HG03103 (cell line): ENCODE data around the gene ACBD7.

ENCODE experiments used
- ATAC-seq: cut with Tn5 transposase; IDR thresholded peaks from one replicate; pipeline ENCODE4 v1.9.1; 2021; ENCODE audit warnings: low read depth; ENCODE audit not compliant: unreplicated experiment

Gene ACBD7

GRCh38 chr10:15092855-15093408, 4.4 kb upstream of the ACBD7 start:
- ATAC-seq = no peak

DNA sequence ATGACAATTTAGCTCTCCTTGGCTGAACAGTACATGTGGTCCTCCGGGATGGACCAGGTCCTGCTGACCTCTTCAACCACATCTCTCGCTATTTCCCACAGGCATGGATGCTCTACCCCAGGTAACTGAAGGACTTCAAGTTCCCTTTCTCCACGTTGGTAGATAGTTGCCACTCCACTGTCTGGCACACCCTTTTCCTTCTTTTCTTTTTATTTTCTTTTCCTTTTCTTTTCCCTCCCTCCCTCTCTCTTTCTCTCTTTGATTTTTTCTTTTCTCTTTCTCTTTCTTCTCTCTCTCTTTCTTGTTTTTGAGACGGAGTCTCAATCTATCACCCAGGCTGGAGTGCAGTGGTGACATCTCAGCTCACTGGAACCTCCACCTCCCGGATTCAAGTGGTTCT, 2.8 kb upstream of the ACBD7 start:
- no peak for ATAC-seq

DNA sequence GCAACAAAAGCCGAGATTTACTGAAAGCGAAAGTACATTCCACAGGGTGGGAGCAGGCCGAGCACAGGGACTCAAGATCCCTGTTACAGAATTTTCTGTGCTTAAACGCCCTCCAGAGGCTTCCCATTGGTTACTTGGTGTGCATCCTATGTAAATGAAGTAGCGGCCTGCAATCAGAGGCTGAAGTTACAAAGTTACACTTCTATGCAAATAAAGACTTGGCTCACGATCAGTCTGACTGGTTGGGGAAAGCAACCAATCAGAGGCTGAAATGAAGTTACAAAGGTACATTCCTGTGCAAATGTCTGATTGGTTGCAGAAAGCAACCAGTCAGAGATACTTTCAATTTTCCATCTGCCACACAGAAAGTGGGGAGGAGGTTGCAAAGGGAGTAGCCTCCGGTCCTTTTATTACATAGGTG, 4.1 kb downstream of the ACBD7 start:
- no peak for ATAC-seq

- ATAC-seq = no peak
Observed at GRCh38 chr10:15083674-15084501, 4.7 kb downstream of the ACBD7 start.

GRCh38 chr10:15075421-15075820, 13.2 kb downstream of the ACBD7 start:
- ATAC-seq = no peak

GRCh38 chr10:15072358-15072757, 16.2 kb downstream of the ACBD7 start:
- ATAC-seq = no peak

DNA sequence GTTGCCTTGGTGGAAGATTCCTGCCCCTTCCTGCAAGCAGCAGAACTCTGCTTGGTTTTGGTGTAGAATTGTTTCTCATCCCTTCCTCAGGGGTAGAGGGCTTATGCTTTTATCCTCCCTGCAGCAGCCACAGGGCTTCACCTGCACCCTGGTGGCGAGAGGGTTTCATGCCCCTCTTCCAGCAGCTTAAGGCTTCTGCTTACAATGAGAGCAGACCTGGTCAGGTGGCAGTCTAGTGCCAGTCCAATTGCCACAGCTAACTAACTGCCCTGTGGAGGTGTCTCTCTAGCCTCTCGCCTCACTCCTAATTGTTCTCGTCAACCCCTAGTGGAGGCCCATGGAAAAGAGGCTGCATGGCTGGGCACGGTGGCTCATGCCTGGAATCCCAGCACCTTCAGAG, 19.3 kb downstream of the ACBD7 start:
- ATAC-seq = no peak

DNA sequence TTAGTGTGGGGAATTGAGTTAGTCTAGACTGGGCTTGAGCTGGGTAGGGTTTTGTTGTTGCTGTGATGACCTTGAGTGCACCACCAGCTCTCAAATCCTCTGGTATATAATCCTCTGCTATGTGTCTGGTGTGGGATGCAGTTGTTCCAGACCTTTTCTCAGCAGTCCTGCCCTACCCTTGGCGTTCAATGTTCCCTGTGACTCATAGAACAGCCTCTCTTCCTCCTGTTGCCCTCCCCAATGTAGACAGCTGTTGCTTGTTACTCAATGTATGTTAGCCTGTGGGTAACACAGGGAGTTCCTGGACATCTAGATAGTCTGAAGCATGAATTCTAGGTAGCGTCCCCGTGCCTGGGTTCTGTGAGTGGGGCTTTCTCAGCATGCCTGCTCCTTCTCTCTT, 19.8 kb downstream of the ACBD7 start:
- ATAC-seq = no peak

DNA sequence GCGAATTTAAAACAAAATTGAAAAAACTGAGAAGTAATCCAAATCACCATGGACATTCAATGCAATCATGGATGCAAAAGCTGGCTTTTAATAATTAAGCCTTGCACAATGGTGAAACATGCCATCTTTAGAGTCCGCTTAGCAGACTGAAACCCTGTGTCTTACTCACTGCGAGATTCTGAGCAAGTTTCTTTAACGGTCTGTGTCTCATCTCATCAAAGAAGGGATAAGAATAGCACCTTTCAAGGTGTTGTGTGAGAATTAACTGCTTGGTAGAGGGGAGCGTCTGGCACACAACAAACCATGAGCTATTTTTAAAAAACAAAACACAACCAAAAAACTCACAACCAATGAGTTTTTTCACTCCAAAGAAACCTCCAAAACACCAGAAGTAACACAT, 21.4 kb downstream of the ACBD7 start:
- ATAC-seq = no peak

DNA sequence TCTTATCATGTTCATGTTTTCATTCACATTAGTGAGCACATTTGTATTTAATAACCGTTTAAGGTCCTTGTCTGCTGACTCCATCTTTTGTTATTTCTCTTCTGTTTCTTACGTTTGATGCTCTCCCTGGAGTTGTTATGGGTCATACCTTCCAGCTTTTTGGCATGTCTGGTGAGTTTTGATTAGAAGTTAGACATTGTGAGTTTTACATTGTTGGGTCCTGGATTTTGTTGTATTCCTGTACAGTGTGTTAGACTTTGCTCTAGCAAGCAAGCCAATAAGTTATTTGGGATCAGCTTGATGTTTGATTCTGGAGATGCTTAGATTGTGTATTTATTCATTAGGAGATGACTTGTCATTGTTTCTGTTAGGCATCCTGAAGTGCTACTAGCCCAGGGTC, 27.9 kb downstream of the ACBD7 start:
- no peak for ATAC-seq

GRCh38 chr10:15059914-15060313, 28.7 kb downstream of the ACBD7 start:
- no peak for ATAC-seq

GRCh38 chr10:15058689-15059088, 29.9 kb downstream of the ACBD7 start:
- no peak for ATAC-seq

DNA sequence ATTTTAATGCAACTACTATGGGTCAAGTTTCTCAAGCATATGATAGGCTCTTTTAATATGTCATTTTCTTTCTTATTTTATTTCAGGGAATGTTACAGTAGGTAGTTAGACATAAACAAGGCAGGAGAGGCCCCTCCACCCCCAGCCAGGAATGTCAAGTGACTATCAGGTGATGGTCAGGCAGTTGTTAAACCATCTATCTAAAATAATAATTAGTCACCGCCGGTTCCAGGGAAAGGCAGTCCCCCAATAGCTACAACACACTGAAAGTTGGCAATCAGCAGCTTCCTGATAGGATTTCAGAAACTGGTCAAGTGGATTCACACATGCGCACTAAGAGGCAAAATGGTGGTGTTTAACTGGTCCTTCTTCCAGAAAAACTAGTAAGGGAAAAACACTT, 35.5 kb downstream of the ACBD7 start:
- ATAC-seq = no peak

- no peak for ATAC-seq
Observed at GRCh38 chr10:15052121-15052520, 36.5 kb downstream of the ACBD7 start.

GRCh38 chr10:15049533-15049932, 39.0 kb downstream of the ACBD7 start:
- no peak for ATAC-seq

- no peak for ATAC-seq
Observed at GRCh38 chr10:15046626-15047025, 42.0 kb downstream of the ACBD7 start.

- ATAC-seq = no peak
Observed at GRCh38 chr10:15045380-15045779, 43.2 kb downstream of the ACBD7 start.

- ATAC-seq = no peak
Observed at GRCh38 chr10:15043674-15044073, 44.9 kb downstream of the ACBD7 start, which contains the start of gene OLAH. OLAH (plus strand) TSS chr10:15043943; CDS start chr10:15047289, 3,346 bp downstream.

DNA sequence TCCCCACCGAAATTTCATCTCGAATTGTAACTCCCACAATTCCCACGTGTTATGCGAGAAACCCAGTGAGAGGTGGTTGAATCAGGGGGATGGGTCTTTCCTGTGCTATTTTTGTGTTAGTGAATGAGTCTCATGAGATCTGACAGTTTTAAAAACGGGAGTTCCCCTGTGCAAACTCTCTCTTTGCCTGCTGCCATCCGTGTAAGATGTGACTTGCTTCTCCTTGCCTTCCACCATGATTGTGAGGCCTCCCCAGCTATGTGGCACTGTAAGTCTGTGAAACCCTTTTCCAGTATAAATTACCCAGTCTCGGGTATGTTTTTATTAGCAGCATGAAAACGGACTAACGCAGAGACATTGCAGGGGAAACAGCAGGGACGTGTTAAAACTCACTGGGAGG, 50.2 kb downstream of the ACBD7 start:
- ATAC-seq = no peak

DNA sequence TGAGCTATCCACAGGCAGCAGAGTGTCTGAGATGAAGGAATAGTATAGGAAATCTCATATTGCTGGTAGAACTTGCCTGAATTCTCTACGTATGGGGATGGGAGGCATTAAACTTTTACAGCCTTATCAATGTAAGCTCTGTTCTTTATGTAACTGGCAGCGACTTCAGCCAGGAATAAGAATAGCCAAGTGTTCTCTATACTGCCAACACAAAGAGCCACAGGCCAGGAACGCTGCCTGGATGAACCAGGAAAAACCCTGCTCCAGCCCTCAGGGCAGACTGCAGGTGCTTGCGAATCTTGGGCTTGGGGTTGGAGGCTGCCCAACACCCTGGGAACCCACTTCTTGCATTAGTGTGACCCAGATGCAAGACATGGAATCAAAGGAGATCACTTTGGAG, 50.9 kb downstream of the ACBD7 start:
- no peak for ATAC-seq

DNA sequence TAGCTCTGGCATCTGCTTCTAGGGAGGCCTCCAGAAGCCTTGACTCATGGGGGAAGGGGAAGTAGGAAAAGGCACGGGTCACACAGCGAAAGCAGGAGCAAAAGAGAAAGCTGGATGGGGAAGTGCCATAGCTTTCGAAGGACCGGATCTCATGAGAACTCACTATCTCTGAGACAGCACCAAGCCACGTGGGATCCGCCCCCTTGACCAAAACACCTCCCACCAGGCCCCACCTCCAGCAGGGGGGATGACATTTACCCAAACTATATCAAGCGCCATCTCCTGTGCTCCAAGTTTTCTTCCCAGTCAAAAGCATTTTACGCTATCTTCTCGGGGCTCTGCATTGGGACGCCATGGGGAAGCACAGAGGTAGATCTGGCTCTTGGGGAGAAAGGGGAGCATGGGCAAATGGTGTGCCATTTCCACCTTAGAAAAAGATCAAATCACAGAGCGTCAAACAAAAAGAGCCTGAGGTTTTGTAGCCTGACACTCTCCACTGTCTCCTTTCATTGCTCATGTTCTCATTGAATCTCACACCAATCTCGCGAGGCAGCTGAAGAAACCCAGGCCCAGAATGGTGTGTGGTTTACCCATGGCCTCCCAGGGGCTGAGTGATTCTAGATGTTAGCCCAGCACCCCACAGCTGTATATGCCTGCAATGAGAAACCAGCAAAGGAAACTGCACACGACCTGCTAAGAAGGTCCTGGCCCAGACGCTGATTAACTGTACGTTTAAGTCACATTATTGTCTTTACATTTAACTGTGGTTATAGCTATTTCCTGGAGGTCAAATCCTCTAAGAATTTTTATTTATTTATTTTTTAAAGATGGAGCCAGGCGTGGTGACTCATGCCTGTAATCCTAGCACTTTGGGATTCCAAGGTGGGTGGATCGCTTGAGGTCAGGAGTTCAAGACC, 52.9 kb downstream of the ACBD7 start:
- no peak for ATAC-seq
